HG03571 (cell line): ENCODE measurements around the gene ARFGAP1.
"Not testable (repeated sequence)": the region's sequence is repeated elsewhere in the genome, so short reads cannot be mapped to it uniquely, and the experiment has no call there.

Source experiments
- ATAC-seq: cut with Tn5 transposase; IDR thresholded peaks from one replicate; pipeline ENCODE4 v1.9.1; 2021; ENCODE audit not compliant: unreplicated experiment

Gene ARFGAP1

GRCh38 chr20:63240004-63240403, 32.6 kb upstream of the ARFGAP1 start:
- ATAC-seq, result no peak

- ATAC-seq, result no peak
These were observed 31.3 kb upstream of the ARFGAP1 start for GRCh38 chr20:63241272-63241671.

GRCh38 chr20:63242736-63243135, 29.9 kb upstream of the ARFGAP1 start:
- ATAC-seq, result no peak

GRCh38 chr20:63243604-63244247, 28.9 kb upstream of the ARFGAP1 start:
- ATAC-seq, result no peak

GRCh38 chr20:63244468-63244867, 28.1 kb upstream of the ARFGAP1 start:
- ATAC-seq, result no peak

GRCh38 chr20:63246490-63247288, 25.9 kb upstream of the ARFGAP1 start:
- ATAC-seq, result no peak

GRCh38 chr20:63247671-63248228, 24.9 kb upstream of the ARFGAP1 start:
- ATAC-seq, result no peak

- no peak for ATAC-seq
These were observed 23.6 kb upstream of the ARFGAP1 start for GRCh38 chr20:63248835-63249591.

- no peak for ATAC-seq
These were observed 22.7 kb upstream of the ARFGAP1 start for GRCh38 chr20:63249891-63250290.

GRCh38 chr20:63251350-63251749, 21.3 kb upstream of the ARFGAP1 start:
- ATAC-seq, result not testable (repeated sequence)

- ATAC-seq, result no peak
These were observed 20.3 kb upstream of the ARFGAP1 start for GRCh38 chr20:63252284-63252711.

- no peak for ATAC-seq
These were observed 19.6 kb upstream of the ARFGAP1 start for GRCh38 chr20:63253065-63253437.

GRCh38 chr20:63253438-63254231, 19.0 kb upstream of the ARFGAP1 start:
- no peak for ATAC-seq

- ATAC-seq, result no peak
These were observed 18.4 kb upstream of the ARFGAP1 start, which contains the start of gene NKAIN4 for GRCh38 chr20:63254232-63254605. Gene NKAIN4, minus strand, starts transcription at chr20:63254463. Its CDS starts 13 bp downstream, at chr20:63254450.

- no peak for ATAC-seq
These were observed 17.8 kb upstream of the ARFGAP1 start for GRCh38 chr20:63254606-63255384.

- ATAC-seq, result no peak
These were observed 16.5 kb upstream of the ARFGAP1 start for GRCh38 chr20:63255931-63256704.

GRCh38 chr20:63256954-63257353, 15.7 kb upstream of the ARFGAP1 start:
- no peak for ATAC-seq

- no peak for ATAC-seq
These were observed 15.0 kb upstream of the ARFGAP1 start for GRCh38 chr20:63257629-63258028.

- no peak for ATAC-seq
These were observed 13.8 kb upstream of the ARFGAP1 start for GRCh38 chr20:63258781-63259180.
